Peyer's patch (tissue), 4 donors: ENCODE data around the gene DUSP1. TPM values are rescaled to one million over a fixed set of nuclear protein-coding genes. Genes with fewer than 3 reads are reported as not detected.

Source experiments
- DNase-seq, 3 donors: peaks; one replicate each; pipeline ENCODE4 v3.0.0-alpha.2; 2017 to 2019
- H3K27ac ChIP-seq, 4 donors: fragments of 200-600 bp; sonication (generic); one replicate each; pipeline ENCODE4 v1.5.1; 2016 to 2019
- H3K27me3 ChIP-seq, 2 donors: fragments of 200-600 bp; sonication (generic); one replicate each; pipeline ENCODE4 v1.5.1; 2019
- H3K36me3 ChIP-seq, 3 donors: fragments of 200-600 bp; sonication (generic); one replicate each; pipeline ENCODE4 v1.5.1; 2016 to 2019
- H3K4me1 ChIP-seq, 4 donors: fragments of 200-600 bp; sonication (generic); one replicate each; pipeline ENCODE4 v1.5.1; 2016 to 2019
- H3K4me3 ChIP-seq, 4 donors: fragments of 200-600 bp; sonication (generic); 1 replicate in 3 of 4; 2 replicates in 1 of 4; pipeline ENCODE4 v1.5.1; 2016 to 2019; ENCODE audit warnings: mild to moderate bottlenecking in 1 of 4
- H3K9me3 ChIP-seq, 4 donors: fragments of 200-600 bp; sonication (generic); one replicate each; pipeline ENCODE4 v1.5.1; 2016 to 2019; ENCODE audit warnings: mild to moderate bottlenecking in 1 of 4
- POLR2A ChIP-seq, 2 donors: fragments of 450-650 bp; IDR thresholded peaks; one replicate each; pipeline ENCODE4 v1.5.1; 2017; ENCODE audit warnings: antibody characterized with exemption in 2 of 2, mild to moderate bottlenecking in 2 of 2, moderate library complexity in 2 of 2
- total RNA-seq, 4 donors: library from RNA; depleted of rRNA; stranded (reverse); fragments of >200 nt; gene quantifications; one replicate each; pipeline ENCODE4 v1.1.0, GENCODE V29; 2016
- TF ChIP-seq, protein P1 (sequence below), 6 experiments: fragments of 450-650 bp in 4 of 6; fragments of 200-600 bp in 2 of 6; sonication (generic) in 1 of 6; IDR thresholded peaks; one replicate each; pipeline ENCODE4 v1.5.1; 2017 to 2019; ENCODE audit warnings: antibody characterized with exemption in 6 of 6, mild to moderate bottlenecking in 3 of 6, moderate library complexity in 1 of 6

Gene DUSP1
- total RNA-seq, 4 donors from 2014 or later: 155 to 427 (median 285) TPM

GRCh38 chr5:172772112-172772906, 1.3 kb upstream of the DUSP1 start:
- peak; percentile 65 to 84 for TF ChIP-seq POLR2A (IDR thresholded peaks at IDR 0.05)
- TF ChIP-seq, protein P1, sequence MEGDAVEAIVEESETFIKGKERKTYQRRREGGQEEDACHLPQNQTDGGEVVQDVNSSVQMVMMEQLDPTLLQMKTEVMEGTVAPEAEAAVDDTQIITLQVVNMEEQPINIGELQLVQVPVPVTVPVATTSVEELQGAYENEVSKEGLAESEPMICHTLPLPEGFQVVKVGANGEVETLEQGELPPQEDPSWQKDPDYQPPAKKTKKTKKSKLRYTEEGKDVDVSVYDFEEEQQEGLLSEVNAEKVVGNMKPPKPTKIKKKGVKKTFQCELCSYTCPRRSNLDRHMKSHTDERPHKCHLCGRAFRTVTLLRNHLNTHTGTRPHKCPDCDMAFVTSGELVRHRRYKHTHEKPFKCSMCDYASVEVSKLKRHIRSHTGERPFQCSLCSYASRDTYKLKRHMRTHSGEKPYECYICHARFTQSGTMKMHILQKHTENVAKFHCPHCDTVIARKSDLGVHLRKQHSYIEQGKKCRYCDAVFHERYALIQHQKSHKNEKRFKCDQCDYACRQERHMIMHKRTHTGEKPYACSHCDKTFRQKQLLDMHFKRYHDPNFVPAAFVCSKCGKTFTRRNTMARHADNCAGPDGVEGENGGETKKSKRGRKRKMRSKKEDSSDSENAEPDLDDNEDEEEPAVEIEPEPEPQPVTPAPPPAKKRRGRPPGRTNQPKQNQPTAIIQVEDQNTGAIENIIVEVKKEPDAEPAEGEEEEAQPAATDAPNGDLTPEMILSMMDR (IDR thresholded peaks at IDR 0.05): peak; percentile 72 to 80 (median 74)
- Histone ChIP-seq H3K27ac (peak overlapping the region; percentile 99 to 100 (median 100)), H3K27me3 (no peaks in the 10 kb centered on the region), H3K9me3 (no peaks in the 10 kb centered on the region), H3K36me3 (peaks cover 0 to 33% (median 5%) of the 10 kb centered on the region in 3 donors), H3K4me1 (peaks cover 11 to 42% (median 21%) of the 10 kb centered on the region in 4 donors), H3K4me3 (peak overlapping the region; percentile 54 to 95 (median 80))
- DNase-seq: peak; percentile 93 to 98 (median 95)

GRCh38 chr5:172771439-172772111, 580 bp upstream of the DUSP1 start:
- no peaks in the 10 kb centered on the region for H3K9me3 ChIP-seq
- peak overlapping the region; percentile 54 to 95 (median 80) for H3K4me3 ChIP-seq
- TF ChIP-seq, protein P1 (IDR thresholded peaks at IDR 0.05): no peak
- no peak for TF ChIP-seq POLR2A (IDR thresholded peaks at IDR 0.05)
- peaks cover 0 to 34% (median 5%) of the 10 kb centered on the region in 3 donors for H3K36me3 ChIP-seq
- DNase-seq: peak in 1 of 3 donors; percentile 26
- peak overlapping the region; percentile 99 to 100 (median 100) for H3K27ac ChIP-seq
- no peaks in the 10 kb centered on the region for H3K27me3 ChIP-seq
- peaks cover 11 to 37% (median 16%) of the 10 kb centered on the region in 4 donors for H3K4me1 ChIP-seq

DNA sequence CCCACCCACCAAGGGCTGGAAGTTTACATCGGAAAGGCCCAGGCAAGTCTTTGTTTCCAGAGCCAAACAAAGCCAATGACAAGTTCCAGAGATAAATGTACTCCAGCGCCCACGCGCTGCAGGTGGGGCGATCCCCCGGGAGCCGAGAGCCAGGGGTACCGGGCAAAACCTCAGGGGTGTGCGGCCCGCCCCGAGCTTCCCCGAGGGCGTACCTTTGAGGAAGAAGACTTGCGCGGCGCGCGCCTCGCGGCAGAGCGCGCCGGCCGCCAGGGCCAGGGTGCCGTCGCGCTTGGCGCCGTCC, 671 bp downstream of the DUSP1 start:
- TF ChIP-seq, protein P1 (IDR thresholded peaks at IDR 0.05): no peak
- no peak for TF ChIP-seq POLR2A (IDR thresholded peaks at IDR 0.05)
- Histone ChIP-seq H3K27ac (peak overlapping the region; percentile 99 to 100 (median 100)), H3K4me3 (peak overlapping the region; percentile 54 to 95 (median 80)), H3K27me3 (no peaks in the 10 kb centered on the region), H3K36me3 (peaks cover 0 to 34% (median 5%) of the 10 kb centered on the region in 3 donors), H3K9me3 (no peaks in the 10 kb centered on the region), H3K4me1 (peaks cover 11 to 42% (median 16%) of the 10 kb centered on the region in 4 donors)
- DNase-seq: no peak

- Histone ChIP-seq H3K27me3 (no peaks in the 10 kb centered on the region), H3K27ac (peak overlapping the region; percentile 99 to 100 (median 100)), H3K4me1 (peaks cover 11 to 40% (median 16%) of the 10 kb centered on the region in 4 donors), H3K4me3 (peak overlapping the region; percentile 54 to 95 (median 80)), H3K36me3 (peaks cover 0 to 34% (median 5%) of the 10 kb centered on the region in 3 donors), H3K9me3 (no peaks in the 10 kb centered on the region)
- TF ChIP-seq POLR2A (IDR thresholded peaks at IDR 0.05): peak in 1 of 2 donors; percentile 17
- TF ChIP-seq, protein P1 (IDR thresholded peaks at IDR 0.05): no peak
- peak in 2 of 3 donors; percentile 37 to 62 for DNase-seq
Measured at GRCh38 chr5:172769616-172770373, 1.2 kb downstream of the DUSP1 start.

GRCh38 chr5:172769342-172769615, 1.7 kb downstream of the DUSP1 start:
- DNase-seq: no peak
- peaks cover 10 to 39% (median 16%) of the 10 kb centered on the region in 4 donors for H3K4me1 ChIP-seq
- peak overlapping the region; percentile 54 to 95 (median 80) for H3K4me3 ChIP-seq
- H3K36me3 ChIP-seq: peaks cover 0 to 34% (median 5%) of the 10 kb centered on the region in 3 donors
- no peak for TF ChIP-seq POLR2A (IDR thresholded peaks at IDR 0.05)
- TF ChIP-seq, protein P1 (IDR thresholded peaks at IDR 0.05): no peak
- no peaks in the 10 kb centered on the region for H3K27me3 ChIP-seq
- peak overlapping the region; percentile 99 to 100 (median 100) for H3K27ac ChIP-seq
- H3K9me3 ChIP-seq: no peaks in the 10 kb centered on the region
